ENCODE results near the gene BLNK. TPM values are rescaled to one million over a fixed set of nuclear protein-coding genes. Genes with fewer than 3 reads are reported as not detected.

The BLNK gene
- total RNA-seq: 38.8 TPM
- polyA plus RNA-seq (ENCODE audit: insufficient read depth, low read depth, low replicate concordance): 28.5 TPM
- long read RNA-seq, donor 1, partial matches to known transcripts: 0 of 4 reads
- long read RNA-seq, donor 1, other reads (novel, unspliced or antisense): 0 of 4 reads
- long read RNA-seq, donor 2, partial matches to known transcripts: 0 of 4 reads
- long read RNA-seq, donor 2, other reads (novel, unspliced or antisense): 0 of 4 reads
- long read RNA-seq, donor 3, partial matches to known transcripts: 0 of 5 reads
- long read RNA-seq, donor 3, other reads (novel, unspliced or antisense): 0 of 5 reads
- long read RNA-seq, donor 4, partial matches to known transcripts: 0 of 5 reads
- long read RNA-seq, donor 4, other reads (novel, unspliced or antisense): 0 of 5 reads
- long read RNA-seq, donor 5: 0 reads
- long read RNA-seq, donor 6, partial matches to known transcripts: 0 of 5 reads
- long read RNA-seq, donor 6, other reads (novel, unspliced or antisense): 0 of 5 reads
- long read RNA-seq, donor 7, transcript BLNK-201 (17 exons, 1,784 nt): major isoform, 8 of 21 reads
- long read RNA-seq, donor 7, partial matches to known transcripts: 4 of 21 reads
- long read RNA-seq, donor 7, other reads (novel, unspliced or antisense): 7 of 21 reads
- long read RNA-seq, donor 8, partial matches to known transcripts: 0 of 3 reads
- long read RNA-seq, donor 8, other reads (novel, unspliced or antisense): 0 of 3 reads
- long read RNA-seq, donor 9, partial matches to known transcripts: 0 of 2 reads
- long read RNA-seq, donor 9, other reads (novel, unspliced or antisense): 0 of 2 reads
- long read RNA-seq, donor 10, partial matches to known transcripts: 0 of 5 reads
- long read RNA-seq, donor 10, other reads (novel, unspliced or antisense): 0 of 5 reads

DNA sequence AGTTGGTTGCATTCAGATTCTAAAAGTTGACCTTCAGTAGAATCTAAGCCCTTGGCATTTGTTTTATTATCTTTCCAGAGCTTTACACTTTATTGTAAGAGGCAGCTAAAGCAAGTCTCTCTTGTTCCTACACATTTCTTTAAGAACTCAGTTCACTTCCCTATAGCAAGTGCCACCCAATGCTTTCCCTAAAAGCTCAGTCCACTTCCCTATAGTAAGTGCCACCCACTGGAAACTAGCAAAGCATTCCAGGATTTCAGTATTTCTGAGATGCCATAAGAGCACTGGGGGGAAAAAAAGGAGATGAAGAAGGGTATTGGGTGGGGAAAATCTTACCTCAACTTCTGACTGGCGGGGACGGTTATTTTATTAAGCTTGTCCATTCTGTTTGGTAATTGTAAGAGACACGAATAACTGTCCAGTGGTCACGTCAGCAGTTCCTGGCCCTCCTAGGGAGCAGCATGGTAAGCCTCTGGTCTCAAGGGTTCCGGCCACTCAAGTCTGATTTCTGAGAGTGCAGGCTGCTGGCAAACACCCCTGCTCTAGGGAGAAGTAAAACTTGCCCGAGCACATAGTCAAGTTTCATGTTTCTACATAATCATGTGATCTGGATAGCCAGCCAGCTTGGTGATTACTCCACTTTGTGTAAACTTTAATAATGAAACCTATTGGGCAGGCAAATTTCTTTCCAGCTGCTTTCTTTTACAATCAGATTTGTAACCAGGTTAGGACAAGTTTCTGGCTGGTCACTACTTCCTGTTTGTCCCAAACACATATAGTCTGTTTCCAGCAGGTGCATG is at the start of gene BLNK:
Gene BLNK, minus strand, starts transcription at position 554 of the 800 bp plus-strand sequence. Its CDS starts 171 bp downstream, at position 383.
- FAIRE-seq (peak; percentile 42), DNase-seq (peak; percentile 55 to 85 (median 81))
- Histone ChIP-seq H3K27me3 (ENCODE audit: control insufficient read depth, insufficient read depth, low read length) (no peaks in the 10 kb centered on the region), H3K4me1 (ENCODE audit: control insufficient read depth in 2 of 3, insufficient read depth in 2 of 3, low read depth in 1 of 3, low read length in 3 of 3) (peaks cover 0 to 23% (median 13%) of the 10 kb centered on the region in 3 donors), H3K27ac (ENCODE audit: low read depth in 2 of 2, low read length in 2 of 2) (peak within 1 kb of the TSS; percentile 65 to 78), H3K9ac (ENCODE audit: low read length in 3 of 3) (peak within 1 kb of the TSS; percentile 6 to 65 (median 22)), H3K4me3 (ENCODE audit: low read length in 3 of 3) (peak within 1 kb of the TSS; percentile 55 to 76 (median 61)), H3K9me3 (ENCODE audit: control insufficient read depth in 2 of 3, insufficient read depth in 1 of 3, low read length in 3 of 3) (no peaks in the 10 kb centered on the region), H3K36me3 (ENCODE audit: control insufficient read depth in 2 of 3, insufficient read depth in 3 of 3, low read length in 3 of 3) (no peaks in the 10 kb centered on the region)
- intact Hi-C loops (cut with DNase I): no loop called here
- TF ChIP-seq, protein P1, sequence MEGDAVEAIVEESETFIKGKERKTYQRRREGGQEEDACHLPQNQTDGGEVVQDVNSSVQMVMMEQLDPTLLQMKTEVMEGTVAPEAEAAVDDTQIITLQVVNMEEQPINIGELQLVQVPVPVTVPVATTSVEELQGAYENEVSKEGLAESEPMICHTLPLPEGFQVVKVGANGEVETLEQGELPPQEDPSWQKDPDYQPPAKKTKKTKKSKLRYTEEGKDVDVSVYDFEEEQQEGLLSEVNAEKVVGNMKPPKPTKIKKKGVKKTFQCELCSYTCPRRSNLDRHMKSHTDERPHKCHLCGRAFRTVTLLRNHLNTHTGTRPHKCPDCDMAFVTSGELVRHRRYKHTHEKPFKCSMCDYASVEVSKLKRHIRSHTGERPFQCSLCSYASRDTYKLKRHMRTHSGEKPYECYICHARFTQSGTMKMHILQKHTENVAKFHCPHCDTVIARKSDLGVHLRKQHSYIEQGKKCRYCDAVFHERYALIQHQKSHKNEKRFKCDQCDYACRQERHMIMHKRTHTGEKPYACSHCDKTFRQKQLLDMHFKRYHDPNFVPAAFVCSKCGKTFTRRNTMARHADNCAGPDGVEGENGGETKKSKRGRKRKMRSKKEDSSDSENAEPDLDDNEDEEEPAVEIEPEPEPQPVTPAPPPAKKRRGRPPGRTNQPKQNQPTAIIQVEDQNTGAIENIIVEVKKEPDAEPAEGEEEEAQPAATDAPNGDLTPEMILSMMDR (IDR thresholded peaks at IDR 0.05; ENCODE audit: borderline replicate concordance, extremely low read depth, insufficient read depth): no peak

GRCh38 chr10:96319754-96320474 is 48.5 kb upstream of the BLNK start:
- TF ChIP-seq, protein P1 (IDR thresholded peaks at IDR 0.05; ENCODE audit: borderline replicate concordance, extremely low read depth, insufficient read depth): no peak
- H3K27ac ChIP-seq (ENCODE audit: low read depth in 2 of 2, low read length in 2 of 2): no peak overlapping the region
- FAIRE-seq (no peak), DNase-seq (peak in 1 of 5 donors; percentile 4)
- no peaks in the 10 kb centered on the region for H3K36me3 ChIP-seq (ENCODE audit: control insufficient read depth in 2 of 3, insufficient read depth in 3 of 3, low read length in 3 of 3)
- H3K9ac ChIP-seq (ENCODE audit: low read length in 3 of 3): no peak overlapping the region
- H3K4me3 ChIP-seq (ENCODE audit: low read length in 3 of 3): no peak overlapping the region
- no peaks in the 10 kb centered on the region for H3K4me1 ChIP-seq (ENCODE audit: control insufficient read depth in 2 of 3, insufficient read depth in 2 of 3, low read depth in 1 of 3, low read length in 3 of 3)
- no peaks in the 10 kb centered on the region for H3K27me3 ChIP-seq (ENCODE audit: control insufficient read depth, insufficient read depth, low read length)
- intact Hi-C loops (cut with DNase I): no loop called here
- no peaks in the 10 kb centered on the region for H3K9me3 ChIP-seq (ENCODE audit: control insufficient read depth in 2 of 3, insufficient read depth in 1 of 3, low read length in 3 of 3)

DNA sequence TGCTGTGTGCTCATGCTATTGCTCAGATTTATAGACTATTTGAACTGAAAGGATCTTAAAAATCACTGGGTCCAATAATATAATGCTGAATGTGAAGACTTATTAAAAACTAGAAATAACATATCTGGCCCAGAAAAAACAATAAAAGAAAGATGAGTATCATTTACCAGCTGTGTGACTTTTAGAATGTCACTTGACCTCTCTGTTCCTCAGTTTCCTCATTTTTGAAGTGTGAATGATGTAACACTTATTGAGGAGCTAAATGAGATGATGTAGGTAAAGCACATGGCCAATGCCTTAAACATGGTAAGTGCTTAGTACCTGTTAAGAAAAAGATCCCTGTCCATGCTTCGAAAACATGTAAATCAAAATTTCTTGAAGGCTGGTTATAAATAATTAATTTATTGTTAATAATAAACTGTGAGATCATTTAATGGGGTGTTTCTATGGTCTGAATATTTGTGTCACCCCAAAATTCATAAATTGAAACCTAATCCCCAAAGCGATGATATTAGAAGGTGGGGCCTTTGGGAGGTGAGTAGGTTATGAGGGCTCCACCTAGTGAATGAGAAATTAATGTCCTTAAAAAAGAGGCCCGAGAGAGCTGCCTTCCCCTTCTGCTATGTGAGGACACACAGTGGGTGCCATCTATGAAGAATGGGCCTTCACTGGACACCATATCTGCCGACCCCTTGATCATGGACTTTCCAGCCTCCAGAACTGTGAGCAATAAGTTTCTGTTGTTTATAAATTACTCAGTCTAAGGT is 45.9 kb upstream of the BLNK start:
- no peak overlapping the region for H3K9ac ChIP-seq (ENCODE audit: low read length in 3 of 3)
- H3K27me3 ChIP-seq (ENCODE audit: control insufficient read depth, insufficient read depth, low read length): no peaks in the 10 kb centered on the region
- no peaks in the 10 kb centered on the region for H3K4me1 ChIP-seq (ENCODE audit: control insufficient read depth in 2 of 3, insufficient read depth in 2 of 3, low read depth in 1 of 3, low read length in 3 of 3)
- FAIRE-seq: no peak
- no peak overlapping the region for H3K4me3 ChIP-seq (ENCODE audit: low read length in 3 of 3)
- no peaks in the 10 kb centered on the region for H3K9me3 ChIP-seq (ENCODE audit: control insufficient read depth in 2 of 3, insufficient read depth in 1 of 3, low read length in 3 of 3)
- DNase-seq: no peak
- no peak overlapping the region for H3K27ac ChIP-seq (ENCODE audit: low read depth in 2 of 2, low read length in 2 of 2)
- H3K36me3 ChIP-seq (ENCODE audit: control insufficient read depth in 2 of 3, insufficient read depth in 3 of 3, low read length in 3 of 3): no peaks in the 10 kb centered on the region
- TF ChIP-seq, protein P1 (IDR thresholded peaks at IDR 0.05; ENCODE audit: borderline replicate concordance, extremely low read depth, insufficient read depth): no peak
- intact Hi-C loops (cut with DNase I): no loop called here
